ENCODE data around the gene BTBD9. TPM values are rescaled to one million over a fixed set of nuclear protein-coding genes. Genes with fewer than 3 reads are reported as not detected.

The BTBD9 gene
- total and polyA plus RNA-seq, 2 of the 13 experiments (the other 11 are each of a cell fraction or from before 2014, with no cell fraction given): 1.2 to 3.0 TPM

- CTCF ChIA-PET (ENCODE audit: low intra/inter-chr PET ratio, low total read pairs): no interaction called here
Observed at GRCh38 chr6:38262026-38262425, 377.7 kb downstream of the BTBD9 start.

More at GRCh38 chr6:38262026-38262425, 377.7 kb downstream of the BTBD9 start:
- H3K4me2 ChIP-seq (ENCODE audit: low read depth, low read length): peak overlapping the region; percentile 4; the same call in 1 of the 2 replicates
- H3K27ac ChIP-seq (ENCODE audit: extremely low read length, insufficient read depth, low read length): no peak overlapping the region
- POLR2A ChIA-PET: no interaction called here
- H3K36me3 ChIP-seq (replicated peaks in 1 of 2; ENCODE audit: control insufficient read depth in 1 of 2, insufficient read depth in 2 of 2, low read length in 2 of 2): no peaks in the 10 kb centered on the region
- TF ChIP-seq ETS1 (CRISPR knock-in tag; IDR thresholded peaks at IDR 0.05): no peak
- no peak for TF ChIP-seq ARNT (IDR thresholded peaks at IDR 0.05)
- TF ChIP-seq JUND (CRISPR knock-in tag; IDR thresholded peaks at IDR 0.05): peak; percentile 44; the same call in 1 of the 2 replicates
- no peak for TF ChIP-seq RXRB (CRISPR knock-in tag; IDR thresholded peaks at IDR 0.05; ENCODE audit: borderline replicate concordance)
- peak; percentile 67; the same call in 1 of the 2 replicates for TF ChIP-seq JUN (CRISPR knock-in tag; IDR thresholded peaks at IDR 0.05)
- peak; percentile 35 for TF ChIP-seq TEAD3 (CRISPR knock-in tag; optimal IDR thresholded peaks at IDR 0.05; ENCODE audit: borderline replicate concordance)
- peak; percentile 66; the same call in 1 of the 2 replicates for TF ChIP-seq RARA (CRISPR knock-in tag; IDR thresholded peaks at IDR 0.05)
- no peak for TF ChIP-seq SATB2 (CRISPR knock-in tag; IDR thresholded peaks at IDR 0.05)
- TF ChIP-seq POGK (CRISPR knock-in tag; conservative IDR thresholded peaks at IDR 0.05): no peak
- TF ChIP-seq SAP130 (CRISPR knock-in tag; IDR thresholded peaks at IDR 0.05; ENCODE audit: low read depth): 0 out of 2 replicates have a peak, but pooled peaks have one; percentile 13
- no peak for TF ChIP-seq TFAP4 (IDR thresholded peaks at IDR 0.05; ENCODE audit: borderline replicate concordance, low read depth)
- TF ChIP-seq FOXJ3 (CRISPR knock-in tag; IDR thresholded peaks at IDR 0.05; ENCODE audit: borderline replicate concordance): no peak
- no peak for TF ChIP-seq KDM5A (IDR thresholded peaks at IDR 0.05; ENCODE audit: borderline replicate concordance, low read length)
- no peak for TF ChIP-seq ZNF232 (CRISPR knock-in tag; IDR thresholded peaks at IDR 0.05; ENCODE audit: borderline replicate concordance)
- no peak for TF ChIP-seq HDAC2 (CRISPR knock-in tag; IDR thresholded peaks at IDR 0.05)
- TF ChIP-seq ZSCAN22 (CRISPR knock-in tag; IDR thresholded peaks at IDR 0.05): no peak
- TF ChIP-seq ATF3 (CRISPR knock-in tag; IDR thresholded peaks at IDR 0.05): peak; percentile 67; the same call in 1 of the 2 replicates
- TF ChIP-seq ZSCAN12 (CRISPR knock-in tag; IDR thresholded peaks at IDR 0.05): no peak
- no peak for TF ChIP-seq ZNF564 (CRISPR knock-in tag; IDR thresholded peaks at IDR 0.05)
- no peak for TF ChIP-seq TEAD2 (CRISPR knock-in tag; IDR thresholded peaks at IDR 0.05)
- ATAC-seq (peak; percentile 78), FAIRE-seq (no peak), DNase-seq (ENCODE audit: low spot score) (peak; percentile 57)
- H3K9me3 ChIP-seq (ENCODE audit: low read length): no peaks in the 10 kb centered on the region
- H3K4me1 ChIP-seq (ENCODE audit: insufficient read depth, low read length): peaks cover 23% of the 10 kb centered on the region
- in situ Hi-C loops (cut with HindIII; ENCODE audit: extremely low pct_ligation_motif_present, low pct_unique_long_range_greater_than_20kb) (no loop called here), intact Hi-C loops (cut with micrococcal nuclease; ENCODE audit: unreplicated experiment) (no loop called here)
- WGBS (ENCODE audit: low lambda C conversion rate): 0% methylated on average over 1 of the region's 1 CpG
- no peak overlapping the region for H2AFZ ChIP-seq (ENCODE audit: low read length)
- H3K27me3 ChIP-seq (ENCODE audit: control insufficient read depth in 1 of 2, insufficient read depth in 2 of 2, low read length in 2 of 2): no peaks in the 10 kb centered on the region
- H3K79me2 ChIP-seq (ENCODE audit: insufficient read depth, low read length): no peaks in the 10 kb centered on the region
- no peak overlapping the region for H3K9ac ChIP-seq (ENCODE audit: insufficient read depth, low read depth, low read length)
- H3K4me3 ChIP-seq (replicated peaks in 1 of 3; ENCODE audit: insufficient read depth in 1 of 3, low read depth in 2 of 3, low read length in 3 of 3): no peak overlapping the region
- BruUV-seq (replicated peaks): no TSS peak
- H4K20me1 ChIP-seq (ENCODE audit: insufficient read depth, low read length): no peaks in the 10 kb centered on the region
